ENCODE results near the gene FBXL7.

FBXL7 gene

GRCh38 chr5:15682566-15682965 is 182.6 kb downstream of the FBXL7 start:
- no peak for DNase-seq

- no peak for DNase-seq
Measured at GRCh38 chr5:15683332-15683731, 183.4 kb downstream of the FBXL7 start.

DNA sequence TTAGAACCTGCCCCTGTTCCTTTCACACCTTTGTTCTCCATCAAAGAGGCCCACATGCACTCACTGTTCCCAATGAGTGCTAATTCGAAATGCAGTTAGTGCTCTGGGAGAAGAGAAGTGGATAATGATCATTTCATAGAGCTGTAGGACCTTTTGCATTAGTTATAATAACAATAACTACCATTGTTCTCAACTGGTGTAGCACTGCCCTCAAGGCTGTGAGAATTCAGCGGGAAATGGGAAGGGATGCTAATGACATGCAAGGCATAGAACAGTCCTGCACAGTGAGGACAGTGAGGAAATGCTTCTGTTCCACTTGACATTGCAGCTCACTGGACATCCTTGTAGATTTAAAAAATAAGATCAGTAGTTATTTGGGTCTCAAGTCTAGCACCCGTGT is 187.4 kb downstream of the FBXL7 start:
- no peak for DNase-seq

GRCh38 chr5:15689836-15690235 is 189.9 kb downstream of the FBXL7 start:
- DNase-seq, result no peak

- DNase-seq, result no peak
Measured at GRCh38 chr5:15690611-15691010, 190.6 kb downstream of the FBXL7 start.

DNA sequence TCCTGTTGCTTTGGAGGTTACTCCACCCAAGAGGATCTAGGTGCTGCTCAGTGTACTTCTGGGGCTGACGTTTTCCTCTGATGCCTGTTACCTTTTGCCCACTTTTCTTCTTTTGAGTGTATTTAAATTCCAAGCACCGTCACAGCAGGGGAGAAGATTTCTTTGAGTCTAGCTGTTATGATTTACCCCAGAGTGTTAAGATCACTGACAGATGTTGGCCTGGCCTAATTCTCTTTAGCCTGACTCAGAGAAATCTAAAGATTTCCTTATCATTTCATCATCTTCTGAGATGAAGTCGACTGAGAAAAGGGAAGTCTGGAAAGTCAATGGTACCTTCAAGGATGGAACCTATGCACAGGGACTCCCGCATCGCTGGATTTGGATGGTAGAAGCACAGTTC is 191.5 kb downstream of the FBXL7 start:
- DNase-seq, result no peak

DNA sequence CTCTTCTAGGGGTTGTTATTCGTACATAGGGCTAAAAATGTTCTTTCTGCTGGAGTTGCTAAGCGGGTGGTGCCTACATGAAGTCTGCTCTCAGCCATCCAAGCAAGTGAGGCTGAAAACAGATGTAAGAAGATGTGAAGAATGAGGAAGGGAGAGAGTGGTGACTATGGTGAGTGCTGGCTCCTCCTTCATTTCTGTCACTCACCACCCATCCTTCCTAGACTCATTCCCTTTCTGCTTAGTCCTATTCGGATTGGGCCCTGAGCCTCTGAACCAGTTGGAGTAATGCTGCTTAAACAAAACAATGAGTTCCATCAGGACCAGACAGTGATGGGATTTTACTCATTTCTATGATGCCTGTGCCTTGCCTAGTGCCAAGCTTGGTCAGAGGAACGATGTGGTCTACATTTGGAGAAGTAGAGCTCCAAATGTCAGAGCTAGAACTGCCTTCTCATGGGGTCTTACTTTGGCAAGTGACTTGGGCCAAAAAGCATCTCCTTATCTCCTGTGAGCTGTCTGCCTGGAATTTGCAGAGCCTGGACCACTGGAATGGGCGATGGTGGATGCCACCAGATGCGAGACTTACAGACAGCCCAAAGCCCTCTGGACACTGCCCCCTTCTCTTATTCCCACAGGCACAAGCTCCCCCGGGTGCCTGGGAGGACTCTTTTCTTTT is 192.9 kb downstream of the FBXL7 start:
- DNase-seq, result no peak

DNA sequence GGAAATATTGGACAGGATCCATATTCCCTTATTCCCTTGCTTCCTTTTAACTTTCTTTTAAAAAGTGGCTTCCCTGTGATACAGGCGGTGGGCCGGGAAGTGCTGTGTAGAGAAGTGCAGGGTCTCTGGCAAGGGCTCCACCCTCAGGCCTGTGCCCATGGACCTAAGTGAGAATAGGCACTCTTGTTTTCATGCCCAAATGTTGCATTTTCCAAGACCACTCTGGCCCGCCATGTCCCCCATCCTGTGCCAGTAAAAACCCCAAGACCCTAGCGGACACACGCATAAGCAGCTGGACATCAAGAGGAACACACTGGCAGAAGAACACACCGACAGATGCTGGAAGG is 193.4 kb downstream of the FBXL7 start:
- DNase-seq, result no peak

- DNase-seq, result no peak
Measured at GRCh38 chr5:15693933-15694332, 194.0 kb downstream of the FBXL7 start.

- no peak for DNase-seq
Measured at GRCh38 chr5:15694696-15695214, 194.8 kb downstream of the FBXL7 start.

DNA sequence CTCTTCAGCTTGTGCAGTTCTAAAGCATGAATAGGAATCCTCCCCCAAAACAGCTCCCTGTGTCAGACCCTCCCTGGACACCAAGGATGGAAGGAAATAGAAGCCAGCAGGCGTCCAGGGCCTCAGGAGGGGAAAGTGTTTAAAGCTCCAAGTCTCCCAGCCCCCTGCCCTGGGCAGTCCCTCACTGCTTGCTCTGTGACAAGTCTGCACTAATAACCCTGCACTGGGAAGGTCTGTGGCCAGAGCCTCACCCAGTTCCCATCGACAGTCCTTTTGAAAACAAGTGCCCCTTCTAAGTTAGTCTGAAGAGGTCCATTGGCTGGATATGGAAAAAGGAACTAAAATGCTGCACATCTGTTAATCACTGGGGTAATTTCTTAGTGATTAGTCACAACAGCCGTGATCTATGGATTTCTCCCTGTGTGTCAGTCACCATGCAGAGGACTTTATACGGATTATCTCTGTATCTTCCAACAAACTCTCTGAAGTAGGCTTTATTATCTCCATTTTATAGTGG is 195.3 kb downstream of the FBXL7 start:
- DNase-seq, result no peak

DNA sequence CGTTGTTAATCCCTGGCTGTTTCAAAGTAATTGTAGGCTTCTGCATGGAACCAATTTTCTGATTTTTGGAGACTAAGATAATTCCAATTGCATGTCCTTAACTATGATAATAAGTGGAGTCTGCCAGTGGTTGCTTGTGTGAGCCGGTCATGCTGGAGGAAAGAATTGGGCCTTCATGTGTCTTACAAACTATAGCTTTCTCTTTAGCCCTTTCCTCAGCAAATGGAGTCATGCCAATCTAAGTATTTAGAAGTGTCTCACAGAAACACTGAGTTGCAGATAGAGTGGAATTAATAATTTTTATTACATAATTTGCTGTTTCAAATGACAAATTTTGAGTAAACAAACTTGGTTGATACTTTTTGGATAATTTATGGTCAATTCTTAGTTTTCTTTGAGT is 200.4 kb downstream of the FBXL7 start:
- no peak for DNase-seq

- DNase-seq, result no peak
Measured at GRCh38 chr5:15702102-15702501, 202.1 kb downstream of the FBXL7 start.

GRCh38 chr5:15703901-15704300 is 203.9 kb downstream of the FBXL7 start:
- no peak for DNase-seq

DNA sequence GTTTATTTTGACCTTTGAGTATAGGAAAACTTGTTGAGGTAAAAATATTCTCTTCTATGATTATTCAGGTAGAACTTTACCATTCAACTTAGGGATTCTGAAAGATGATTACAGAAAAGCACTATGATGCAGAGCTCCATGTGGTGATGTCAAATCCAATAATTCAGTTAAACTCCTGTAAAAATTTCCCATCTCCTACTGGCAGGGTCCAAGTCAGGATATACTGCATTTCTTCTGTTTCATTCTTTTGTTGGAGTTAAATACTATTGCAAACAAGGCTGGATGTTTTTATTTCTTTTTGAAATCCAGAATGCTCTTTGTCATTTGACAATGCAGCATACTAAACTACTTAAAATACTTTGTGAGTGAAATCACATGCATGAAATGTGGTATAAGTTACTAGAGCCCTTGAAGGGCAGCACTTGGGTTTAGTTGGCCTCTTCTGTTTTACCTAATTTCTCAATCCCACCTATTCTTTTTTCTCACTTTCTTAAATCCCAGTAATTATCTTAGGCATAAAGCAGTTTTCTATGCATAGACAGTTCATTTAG is 204.5 kb downstream of the FBXL7 start:
- DNase-seq, result no peak

- DNase-seq, result no peak
Measured at GRCh38 chr5:15707631-15708030, 207.7 kb downstream of the FBXL7 start.

DNA sequence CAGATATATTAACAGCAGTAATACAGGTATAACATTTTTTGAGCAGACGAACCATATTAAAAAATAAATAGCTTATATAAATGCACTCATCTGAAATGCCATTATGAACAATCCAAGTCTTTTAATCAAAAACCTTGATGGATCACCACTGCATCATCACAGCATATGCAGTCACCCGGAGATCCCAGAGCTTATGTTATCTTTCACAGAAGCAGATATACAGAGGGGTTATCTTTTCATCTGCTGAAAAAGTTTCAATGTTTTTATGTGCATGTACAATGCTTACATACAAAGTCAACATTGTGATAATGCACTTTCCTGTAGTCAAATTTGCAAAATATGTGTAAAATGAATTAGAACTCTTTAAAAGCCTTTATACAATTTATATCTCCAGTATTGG is 211.9 kb downstream of the FBXL7 start:
- DNase-seq, result no peak

GRCh38 chr5:15715535-15715934 is 215.6 kb downstream of the FBXL7 start:
- DNase-seq, result no peak

- DNase-seq, result no peak
Measured at GRCh38 chr5:15715967-15716366, 216.0 kb downstream of the FBXL7 start.

- no peak for DNase-seq
Measured at GRCh38 chr5:15717001-15717400, 217.0 kb downstream of the FBXL7 start.

- DNase-seq, result no peak
Measured at GRCh38 chr5:15718421-15719179, 218.6 kb downstream of the FBXL7 start.

GRCh38 chr5:15719784-15720183 is 219.8 kb downstream of the FBXL7 start:
- DNase-seq, result no peak

GRCh38 chr5:15720515-15720914 is 220.5 kb downstream of the FBXL7 start:
- no peak for DNase-seq

DNA sequence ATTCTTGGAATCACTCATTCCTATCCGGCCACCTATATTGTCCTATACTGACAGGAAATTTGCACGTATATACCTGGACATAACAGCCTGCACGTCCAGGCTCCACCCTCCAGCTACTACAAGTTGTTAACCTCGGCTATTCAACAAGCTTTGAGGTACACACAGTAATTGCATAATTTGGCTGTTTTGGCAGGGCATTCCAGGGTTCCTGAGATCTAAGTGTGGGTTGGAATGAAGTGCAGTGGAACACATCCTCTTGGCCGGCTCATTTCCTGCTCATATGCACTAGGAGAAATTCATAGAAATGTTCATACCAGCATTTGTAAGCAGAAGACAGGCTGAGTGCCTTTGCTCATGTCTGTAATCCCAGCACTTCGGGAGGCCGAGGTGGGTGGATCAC is 222.3 kb downstream of the FBXL7 start:
- DNase-seq, result no peak
